CD4-positive, alpha-beta T cell treated with Interleukin-15 for 4 hours (primary cell): ENCODE measurements around the gene GAS6.
A peak's percentile ranks its signal among the peaks of the same experiment; 100 is the strongest.

Experiments used
- DNase-seq: peaks from one replicate; pipeline ENCODE4 v3.0.0-alpha.2; 2020; ENCODE audit warnings: low spot score

GAS6 gene

GRCh38 chr13:113887700-113888201, 23.9 kb upstream of the GAS6 start:
- no peak for DNase-seq

GRCh38 chr13:113886561-113887112, 22.8 kb upstream of the GAS6 start:
- DNase-seq, result no peak

GRCh38 chr13:113884821-113885220, 20.9 kb upstream of the GAS6 start:
- no peak for DNase-seq

GRCh38 chr13:113883921-113884804, 20.3 kb upstream of the GAS6 start:
- DNase-seq, result no peak

- no peak for DNase-seq
These were observed 19.5 kb upstream of the GAS6 start for GRCh38 chr13:113883314-113883811.

- no peak for DNase-seq
These were observed 18.8 kb upstream of the GAS6 start for GRCh38 chr13:113882716-113883115.

- DNase-seq, result no peak
These were observed 18.4 kb upstream of the GAS6 start for GRCh38 chr13:113882267-113882630.

GRCh38 chr13:113881614-113882266, 17.9 kb upstream of the GAS6 start:
- DNase-seq, result no peak

- no peak for DNase-seq
These were observed 17.1 kb upstream of the GAS6 start for GRCh38 chr13:113880651-113881611.

GRCh38 chr13:113879494-113880360, 15.9 kb upstream of the GAS6 start:
- no peak for DNase-seq

- no peak for DNase-seq
These were observed 15.1 kb upstream of the GAS6 start for GRCh38 chr13:113879017-113879416.

- DNase-seq, result no peak
These were observed 13.5 kb upstream of the GAS6 start for GRCh38 chr13:113877149-113877990.

GRCh38 chr13:113876346-113877148, 12.7 kb upstream of the GAS6 start:
- DNase-seq, result peak; percentile 37

- DNase-seq, result peak; percentile 19
These were observed 12.0 kb upstream of the GAS6 start for GRCh38 chr13:113875837-113876281.

GRCh38 chr13:113875429-113875815, 11.5 kb upstream of the GAS6 start:
- DNase-seq, result no peak

- DNase-seq, result no peak
These were observed 10.9 kb upstream of the GAS6 start for GRCh38 chr13:113874579-113875428.

GRCh38 chr13:113874177-113874576, 10.3 kb upstream of the GAS6 start:
- no peak for DNase-seq

- DNase-seq, result no peak
These were observed 5.4 kb upstream of the GAS6 start for GRCh38 chr13:113869263-113869662.
